Measurements from ENCODE around the gene RPF1.

The RPF1 gene

GRCh38 chr1:84539972-84540371, 60.9 kb downstream of the RPF1 start:
- no peak for DNase-seq (ENCODE audit: low read depth, low spot score)
- POLR2A ChIA-PET = interaction anchor here (1.1 kb wide), 1 partner anchor 34 kb away, joined by 4 read pairs; the partner anchor contains the start of genes GNG5 and SPATA1
- no peak for TF ChIP-seq CTCF (IDR thresholded peaks at IDR 0.05; ENCODE audit: insufficient read depth, low read length, missing control alignments)
- no peak overlapping the region for H3K4me3 ChIP-seq (ENCODE audit: low read depth, low read length)
- CTCF ChIA-PET = interaction anchor here (1.0 to 1.1 kb wide), 3 partner anchors 14 to 47 kb away, joined by 3 to 4 read pairs (median 3); no protein-coding TSS in a partner anchor

GRCh38 chr1:84540759-84541158, 61.7 kb downstream of the RPF1 start:
- no peak for TF ChIP-seq CTCF (IDR thresholded peaks at IDR 0.05; ENCODE audit: insufficient read depth, low read length, missing control alignments)
- POLR2A ChIA-PET = interaction anchor here (1.1 kb wide), 1 partner anchor 34 kb away, joined by 4 read pairs; the partner anchor contains the start of genes GNG5 and SPATA1

GRCh38 chr1:84541679-84542078, 62.6 kb downstream of the RPF1 start:
- H3K4me3 ChIP-seq (ENCODE audit: low read depth, low read length) = no peak overlapping the region
- ChIA-PET CTCF (interaction anchor here (0.6 to 1.3 kb wide), 2 partner anchors 14 to 212 kb away, joined by 3 read pairs; no protein-coding TSS in a partner anchor), POLR2A (no interaction called here)
- no peak for DNase-seq (ENCODE audit: low read depth, low spot score)
- no peak for TF ChIP-seq CTCF (IDR thresholded peaks at IDR 0.05; ENCODE audit: insufficient read depth, low read length, missing control alignments)

More at GRCh38 chr1:84540759-84541158, 61.7 kb downstream of the RPF1 start:
- CTCF ChIA-PET = interaction anchor here (1.0 to 1.1 kb wide), 2 partner anchors 13 to 15 kb away, joined by 3 read pairs; no protein-coding TSS in a partner anchor
- DNase-seq (ENCODE audit: low read depth, low spot score) = peak; percentile 12
- no peak overlapping the region for H3K4me3 ChIP-seq (ENCODE audit: low read depth, low read length)
